ENCODE measurements around the gene RIN3. TPM values are rescaled to one million over a fixed set of nuclear protein-coding genes. Genes with fewer than 3 reads are reported as not detected.

Gene RIN3
- total RNA-seq, 1 experiment from 2014 or later = not detected

GRCh38 chr14:92471919-92472318, 41.7 kb upstream of the RIN3 start:
- no peaks in the 10 kb centered on the region for H4K20me1 ChIP-seq (ENCODE audit: insufficient read depth, low read depth, low read length)
- no peaks in the 10 kb centered on the region for H3K9me2 ChIP-seq (replicated peaks; ENCODE audit: insufficient read depth, low read length)
- DNase-seq = no peak
- no peaks in the 10 kb centered on the region for H3K79me2 ChIP-seq (ENCODE audit: low read length)
- peaks cover 11% of the 10 kb centered on the region for H3K9me3 ChIP-seq (ENCODE audit: low read length)
- no peak overlapping the region for H3K4me3 ChIP-seq (ENCODE audit: low read length)
- no peaks in the 10 kb centered on the region for H3K4me1 ChIP-seq (ENCODE audit: low read length)
- H3K27me3 ChIP-seq (ENCODE audit: low read length) = peaks cover 2% of the 10 kb centered on the region; the same call in 1 of the 2 replicates
- no peak overlapping the region for H2AFZ ChIP-seq (ENCODE audit: low read length)
- no peak overlapping the region for H3K4me2 ChIP-seq (ENCODE audit: low read depth, low read length, poor library complexity, severe bottlenecking)
- no peak overlapping the region for H3K9ac ChIP-seq (ENCODE audit: low read length)
- H3K36me3 ChIP-seq (ENCODE audit: insufficient read depth, low read length) = no peaks in the 10 kb centered on the region
- H3K27ac ChIP-seq (ENCODE audit: low read length) = no peak overlapping the region

GRCh38 chr14:92472860-92473259, 40.7 kb upstream of the RIN3 start:
- Histone ChIP-seq H3K79me2 (ENCODE audit: low read length) (no peaks in the 10 kb centered on the region), H3K27me3 (ENCODE audit: low read length) (no peaks in the 10 kb centered on the region), H3K4me1 (ENCODE audit: low read length) (no peaks in the 10 kb centered on the region), H3K9me3 (ENCODE audit: low read length) (0 out of 2 replicates have a peak, but pooled peaks cover 3% of the 10 kb centered on the region), H3K4me3 (ENCODE audit: low read length) (no peak overlapping the region), H3K27ac (ENCODE audit: low read length) (no peak overlapping the region), H2AFZ (ENCODE audit: low read length) (no peak overlapping the region), H3K4me2 (ENCODE audit: low read depth, low read length, poor library complexity, severe bottlenecking) (no peak overlapping the region), H4K20me1 (ENCODE audit: insufficient read depth, low read depth, low read length) (no peaks in the 10 kb centered on the region), H3K9ac (ENCODE audit: low read length) (no peak overlapping the region), H3K36me3 (ENCODE audit: insufficient read depth, low read length) (no peaks in the 10 kb centered on the region), H3K9me2 (replicated peaks; ENCODE audit: insufficient read depth, low read length) (no peaks in the 10 kb centered on the region)
- no peak for DNase-seq

GRCh38 chr14:92473261-92473968, 40.2 kb upstream of the RIN3 start:
- Histone ChIP-seq H3K36me3 (ENCODE audit: insufficient read depth, low read length) (no peaks in the 10 kb centered on the region), H3K27ac (ENCODE audit: low read length) (no peak overlapping the region), H3K9me2 (replicated peaks; ENCODE audit: insufficient read depth, low read length) (no peaks in the 10 kb centered on the region), H2AFZ (ENCODE audit: low read length) (no peak overlapping the region), H4K20me1 (ENCODE audit: insufficient read depth, low read depth, low read length) (no peaks in the 10 kb centered on the region), H3K79me2 (ENCODE audit: low read length) (no peaks in the 10 kb centered on the region), H3K4me1 (ENCODE audit: low read length) (no peaks in the 10 kb centered on the region), H3K4me2 (ENCODE audit: low read depth, low read length, poor library complexity, severe bottlenecking) (no peak overlapping the region), H3K27me3 (ENCODE audit: low read length) (no peaks in the 10 kb centered on the region), H3K4me3 (ENCODE audit: low read length) (no peak overlapping the region), H3K9ac (ENCODE audit: low read length) (no peak overlapping the region), H3K9me3 (ENCODE audit: low read length) (0 out of 2 replicates have a peak, but pooled peaks cover 3% of the 10 kb centered on the region)
- DNase-seq = no peak

- no peaks in the 10 kb centered on the region for H3K9me2 ChIP-seq (replicated peaks; ENCODE audit: insufficient read depth, low read length)
- no peak overlapping the region for H3K27ac ChIP-seq (ENCODE audit: low read length)
- H2AFZ ChIP-seq (ENCODE audit: low read length) = no peak overlapping the region
- no peak overlapping the region for H3K4me2 ChIP-seq (ENCODE audit: low read depth, low read length, poor library complexity, severe bottlenecking)
- no peaks in the 10 kb centered on the region for H4K20me1 ChIP-seq (ENCODE audit: insufficient read depth, low read depth, low read length)
- no peak overlapping the region for H3K4me3 ChIP-seq (ENCODE audit: low read length)
- H3K9ac ChIP-seq (ENCODE audit: low read length) = no peak overlapping the region
- no peak for DNase-seq
- no peaks in the 10 kb centered on the region for H3K79me2 ChIP-seq (ENCODE audit: low read length)
- no peaks in the 10 kb centered on the region for H3K36me3 ChIP-seq (ENCODE audit: insufficient read depth, low read length)
- no peaks in the 10 kb centered on the region for H3K27me3 ChIP-seq (ENCODE audit: low read length)
- no peaks in the 10 kb centered on the region for H3K4me1 ChIP-seq (ENCODE audit: low read length)
- 0 out of 2 replicates have a peak, but pooled peaks cover 3% of the 10 kb centered on the region for H3K9me3 ChIP-seq (ENCODE audit: low read length)
Observed at GRCh38 chr14:92473969-92474535, 39.5 kb upstream of the RIN3 start.

- H3K9ac ChIP-seq (ENCODE audit: low read length) = no peak overlapping the region
- H3K4me3 ChIP-seq (ENCODE audit: low read length) = no peak overlapping the region
- no peaks in the 10 kb centered on the region for H3K4me1 ChIP-seq (ENCODE audit: low read length)
- H3K4me2 ChIP-seq (ENCODE audit: low read depth, low read length, poor library complexity, severe bottlenecking) = no peak overlapping the region
- no peaks in the 10 kb centered on the region for H3K79me2 ChIP-seq (ENCODE audit: low read length)
- no peak overlapping the region for H3K27ac ChIP-seq (ENCODE audit: low read length)
- no peak overlapping the region for H2AFZ ChIP-seq (ENCODE audit: low read length)
- no peaks in the 10 kb centered on the region for H3K9me2 ChIP-seq (replicated peaks; ENCODE audit: insufficient read depth, low read length)
- DNase-seq = no peak
- no peaks in the 10 kb centered on the region for H4K20me1 ChIP-seq (ENCODE audit: insufficient read depth, low read depth, low read length)
- H3K36me3 ChIP-seq (ENCODE audit: insufficient read depth, low read length) = no peaks in the 10 kb centered on the region
- no peaks in the 10 kb centered on the region for H3K27me3 ChIP-seq (ENCODE audit: low read length)
- H3K9me3 ChIP-seq (ENCODE audit: low read length) = no peaks in the 10 kb centered on the region
Observed at GRCh38 chr14:92475037-92475436, 38.5 kb upstream of the RIN3 start.

- H2AFZ ChIP-seq (ENCODE audit: low read length) = no peak overlapping the region
- no peak overlapping the region for H3K27ac ChIP-seq (ENCODE audit: low read length)
- H3K36me3 ChIP-seq (ENCODE audit: insufficient read depth, low read length) = no peaks in the 10 kb centered on the region
- no peaks in the 10 kb centered on the region for H3K9me3 ChIP-seq (ENCODE audit: low read length)
- H3K4me1 ChIP-seq (ENCODE audit: low read length) = no peaks in the 10 kb centered on the region
- H4K20me1 ChIP-seq (ENCODE audit: insufficient read depth, low read depth, low read length) = no peaks in the 10 kb centered on the region
- H3K79me2 ChIP-seq (ENCODE audit: low read length) = no peaks in the 10 kb centered on the region
- H3K4me2 ChIP-seq (ENCODE audit: low read depth, low read length, poor library complexity, severe bottlenecking) = no peak overlapping the region
- no peak for DNase-seq
- H3K4me3 ChIP-seq (ENCODE audit: low read length) = no peak overlapping the region
- no peak overlapping the region for H3K9ac ChIP-seq (ENCODE audit: low read length)
- H3K27me3 ChIP-seq (ENCODE audit: low read length) = no peaks in the 10 kb centered on the region
- no peaks in the 10 kb centered on the region for H3K9me2 ChIP-seq (replicated peaks; ENCODE audit: insufficient read depth, low read length)
Observed at GRCh38 chr14:92475451-92476187, 38.0 kb upstream of the RIN3 start.

GRCh38 chr14:92480856-92481255, 32.7 kb upstream of the RIN3 start:
- no peaks in the 10 kb centered on the region for H3K9me3 ChIP-seq (ENCODE audit: low read length)
- no peak overlapping the region for H2AFZ ChIP-seq (ENCODE audit: low read length)
- H3K9ac ChIP-seq (ENCODE audit: low read length) = no peak overlapping the region
- H3K4me2 ChIP-seq (ENCODE audit: low read depth, low read length, poor library complexity, severe bottlenecking) = no peak overlapping the region
- no peak overlapping the region for H3K27ac ChIP-seq (ENCODE audit: low read length)
- H3K79me2 ChIP-seq (ENCODE audit: low read length) = no peaks in the 10 kb centered on the region
- H3K9me2 ChIP-seq (replicated peaks; ENCODE audit: insufficient read depth, low read length) = no peaks in the 10 kb centered on the region
- H3K4me1 ChIP-seq (ENCODE audit: low read length) = no peaks in the 10 kb centered on the region
- H3K36me3 ChIP-seq (ENCODE audit: insufficient read depth, low read length) = no peaks in the 10 kb centered on the region
- H3K27me3 ChIP-seq (ENCODE audit: low read length) = no peaks in the 10 kb centered on the region
- no peak overlapping the region for H3K4me3 ChIP-seq (ENCODE audit: low read length)
- H4K20me1 ChIP-seq (ENCODE audit: insufficient read depth, low read depth, low read length) = peaks cover 3% of the 10 kb centered on the region; the same call in 1 of the 2 replicates
- no peak for DNase-seq

GRCh38 chr14:92481386-92481785, 32.2 kb upstream of the RIN3 start:
- H3K27ac ChIP-seq (ENCODE audit: low read length) = no peak overlapping the region
- H3K27me3 ChIP-seq (ENCODE audit: low read length) = no peaks in the 10 kb centered on the region
- no peak overlapping the region for H2AFZ ChIP-seq (ENCODE audit: low read length)
- H3K4me2 ChIP-seq (ENCODE audit: low read depth, low read length, poor library complexity, severe bottlenecking) = no peak overlapping the region
- no peaks in the 10 kb centered on the region for H3K4me1 ChIP-seq (ENCODE audit: low read length)
- H4K20me1 ChIP-seq (ENCODE audit: insufficient read depth, low read depth, low read length) = peaks cover 3% of the 10 kb centered on the region
- H3K79me2 ChIP-seq (ENCODE audit: low read length) = no peaks in the 10 kb centered on the region
- no peaks in the 10 kb centered on the region for H3K36me3 ChIP-seq (ENCODE audit: insufficient read depth, low read length)
- H3K4me3 ChIP-seq (ENCODE audit: low read length) = no peak overlapping the region
- H3K9me3 ChIP-seq (ENCODE audit: low read length) = no peaks in the 10 kb centered on the region
- H3K9me2 ChIP-seq (replicated peaks; ENCODE audit: insufficient read depth, low read length) = no peaks in the 10 kb centered on the region
- H3K9ac ChIP-seq (ENCODE audit: low read length) = no peak overlapping the region
- DNase-seq = no peak
